Progenitor cell of endocrine pancreas (in vitro differentiated cells): ENCODE results near the gene IZUMO4. TPM values are rescaled to one million over a fixed set of nuclear protein-coding genes. Genes with fewer than 3 reads are reported as not detected.
"Not testable (repeated sequence)": the region's sequence is repeated elsewhere in the genome, so short reads cannot be mapped to it uniquely, and the experiment has no call there.

Experiments used
- DNase-seq: peaks from one replicate; pipeline ENCODE4 v3.0.0; 2021; ENCODE audit warnings: low spot score; ENCODE audit not compliant: unreplicated experiment
- H3K27ac Mint-ChIP-seq: 2 replicates; pipeline ENCODE4 v1.8.0; 2021; ENCODE audit warnings: mild to moderate bottlenecking, moderate library complexity, mixed read lengths
- H3K27me3 Mint-ChIP-seq: 2 replicates; pipeline ENCODE4 v1.8.0; 2021; ENCODE audit warnings: mixed read lengths
- H3K36me3 Mint-ChIP-seq: 2 replicates; pipeline ENCODE4 v1.8.0; 2022; ENCODE audit warnings: mixed read lengths; ENCODE audit not compliant: insufficient read depth
- H3K4me1 Mint-ChIP-seq: 2 replicates; pipeline ENCODE4 v1.8.0; 2021; ENCODE audit warnings: low read depth, mixed read lengths
- H3K4me3 Mint-ChIP-seq: 2 replicates; pipeline ENCODE4 v1.8.0; 2021; ENCODE audit warnings: low read depth, mild to moderate bottlenecking, moderate library complexity, mixed read lengths
- H3K9me3 Mint-ChIP-seq: 2 replicates; pipeline ENCODE4 v1.8.0; 2021; ENCODE audit warnings: low read depth, mixed read lengths
- total RNA-seq: library from RNA; stranded (reverse); gene quantifications from 2 replicates; pipeline ENCODE4 v1.2.1, GENCODE V29; 2021
- TF ChIP-seq, protein P1 (sequence below): fragments of 200-600 bp; sonication (generic); IDR thresholded peaks from one replicate; pipeline ENCODE4 v1.5.0; 2021; ENCODE audit warnings: antibody characterized with exemption, mild to moderate bottlenecking; ENCODE audit not compliant: unreplicated experiment

IZUMO4 gene
- total RNA-seq, 1 donor from 2014 or later = 16.5 TPM

- TF ChIP-seq, protein P1, sequence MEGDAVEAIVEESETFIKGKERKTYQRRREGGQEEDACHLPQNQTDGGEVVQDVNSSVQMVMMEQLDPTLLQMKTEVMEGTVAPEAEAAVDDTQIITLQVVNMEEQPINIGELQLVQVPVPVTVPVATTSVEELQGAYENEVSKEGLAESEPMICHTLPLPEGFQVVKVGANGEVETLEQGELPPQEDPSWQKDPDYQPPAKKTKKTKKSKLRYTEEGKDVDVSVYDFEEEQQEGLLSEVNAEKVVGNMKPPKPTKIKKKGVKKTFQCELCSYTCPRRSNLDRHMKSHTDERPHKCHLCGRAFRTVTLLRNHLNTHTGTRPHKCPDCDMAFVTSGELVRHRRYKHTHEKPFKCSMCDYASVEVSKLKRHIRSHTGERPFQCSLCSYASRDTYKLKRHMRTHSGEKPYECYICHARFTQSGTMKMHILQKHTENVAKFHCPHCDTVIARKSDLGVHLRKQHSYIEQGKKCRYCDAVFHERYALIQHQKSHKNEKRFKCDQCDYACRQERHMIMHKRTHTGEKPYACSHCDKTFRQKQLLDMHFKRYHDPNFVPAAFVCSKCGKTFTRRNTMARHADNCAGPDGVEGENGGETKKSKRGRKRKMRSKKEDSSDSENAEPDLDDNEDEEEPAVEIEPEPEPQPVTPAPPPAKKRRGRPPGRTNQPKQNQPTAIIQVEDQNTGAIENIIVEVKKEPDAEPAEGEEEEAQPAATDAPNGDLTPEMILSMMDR = no peak
- Mint-ChIP-seq H3K4me1 (no peaks in the 10 kb centered on the region), H3K9me3 (no peaks in the 10 kb centered on the region), H3K27me3 (no peaks in the 10 kb centered on the region), H3K27ac (peak overlapping the region; percentile 77), H3K36me3 (peaks cover 11% of the 10 kb centered on the region), H3K4me3 (no peak overlapping the region)
- DNase-seq = no peak
Observed at GRCh38 chr19:2080336-2080988, 16.3 kb upstream of the IZUMO4 start.

DNA sequence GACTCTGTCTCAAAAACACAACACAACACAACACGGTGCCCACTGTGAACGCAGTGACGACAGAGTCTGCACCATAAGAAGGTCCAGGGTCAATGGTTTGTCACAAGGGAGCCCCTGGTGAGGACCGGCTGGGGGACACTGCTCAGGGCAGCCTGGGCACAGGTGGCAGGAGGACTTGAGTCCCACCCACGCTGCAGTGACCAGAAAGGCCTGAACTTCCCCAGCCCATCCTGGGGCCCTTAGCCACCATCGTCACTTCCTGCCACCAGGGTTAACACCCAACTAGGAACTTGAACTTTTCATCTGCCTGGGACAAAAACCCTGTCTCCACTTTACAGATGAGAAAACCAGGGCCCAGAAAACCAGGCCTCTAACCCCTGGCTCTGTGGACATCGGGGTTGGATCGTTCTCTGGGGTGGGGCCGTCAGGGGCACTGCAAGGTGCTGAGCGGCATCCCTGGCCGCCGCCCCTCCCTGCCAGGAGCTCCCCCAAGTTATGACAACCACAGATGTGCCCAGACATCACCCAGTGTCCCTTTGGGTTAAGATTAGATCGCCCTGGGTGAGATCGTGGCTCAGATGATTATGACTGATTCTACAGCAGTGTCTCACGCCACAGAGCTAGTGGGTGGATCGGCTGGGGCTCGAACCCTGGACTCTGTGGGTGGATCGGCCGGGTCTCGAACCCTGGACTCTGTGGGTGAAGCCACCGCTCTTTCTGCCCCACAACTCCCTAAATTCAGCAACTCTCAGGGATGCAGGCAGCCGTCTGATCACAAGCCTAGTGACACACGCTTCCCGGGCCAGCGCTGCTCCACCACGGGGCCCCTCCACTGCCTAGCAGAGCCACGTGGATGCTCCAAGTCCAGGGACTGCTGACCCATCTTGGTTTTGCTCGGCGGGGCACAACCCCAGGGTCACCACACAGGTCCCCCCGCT, 14.6 kb upstream of the IZUMO4 start:
- Mint-ChIP-seq H3K9me3 (no peaks in the 10 kb centered on the region), H3K27me3 (no peaks in the 10 kb centered on the region), H3K27ac (no peak overlapping the region), H3K36me3 (peaks cover 11% of the 10 kb centered on the region), H3K4me3 (no peak overlapping the region), H3K4me1 (no peaks in the 10 kb centered on the region)
- TF ChIP-seq, protein P1 = no peak
- DNase-seq = no peak

DNA sequence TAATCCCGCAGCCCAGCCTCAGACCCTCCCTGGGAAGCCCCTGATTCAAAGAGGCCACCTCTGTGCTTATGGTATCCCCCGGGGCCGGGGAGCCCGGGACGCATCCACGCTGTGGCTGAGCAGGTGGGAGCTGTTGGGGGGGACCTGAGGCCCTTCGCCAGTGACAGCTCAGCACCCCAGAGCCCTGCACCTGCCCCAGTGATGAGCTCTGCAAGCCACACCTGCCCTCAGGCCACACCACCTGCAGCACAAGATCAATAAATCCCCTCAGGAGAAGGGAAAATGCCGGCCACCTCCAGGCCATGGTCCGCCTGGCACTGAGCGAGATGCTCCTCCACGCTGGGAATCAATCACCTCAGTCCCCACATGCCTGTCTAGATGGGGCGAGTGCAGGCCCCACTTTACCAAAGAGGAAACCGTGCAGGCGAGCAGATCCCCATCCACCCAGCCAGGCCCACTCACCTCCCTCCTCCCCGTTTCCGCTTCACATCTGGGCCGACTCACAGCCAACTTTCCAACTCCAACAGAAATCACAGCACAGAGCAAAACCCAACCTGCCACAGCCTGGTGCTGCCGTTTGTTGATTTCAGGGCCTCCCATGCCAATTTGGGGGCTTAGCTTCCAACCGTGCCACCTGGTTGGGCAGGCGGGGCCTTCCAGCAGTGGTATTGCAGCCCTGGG, 13.4 kb upstream of the IZUMO4 start:
- peaks cover 11% of the 10 kb centered on the region for H3K36me3 Mint-ChIP-seq
- TF ChIP-seq, protein P1 = no peak
- no peaks in the 10 kb centered on the region for H3K27me3 Mint-ChIP-seq
- DNase-seq = no peak
- no peak overlapping the region for H3K27ac Mint-ChIP-seq
- H3K9me3 Mint-ChIP-seq = no peaks in the 10 kb centered on the region
- H3K4me3 Mint-ChIP-seq = no peak overlapping the region
- H3K4me1 Mint-ChIP-seq = no peaks in the 10 kb centered on the region

DNA sequence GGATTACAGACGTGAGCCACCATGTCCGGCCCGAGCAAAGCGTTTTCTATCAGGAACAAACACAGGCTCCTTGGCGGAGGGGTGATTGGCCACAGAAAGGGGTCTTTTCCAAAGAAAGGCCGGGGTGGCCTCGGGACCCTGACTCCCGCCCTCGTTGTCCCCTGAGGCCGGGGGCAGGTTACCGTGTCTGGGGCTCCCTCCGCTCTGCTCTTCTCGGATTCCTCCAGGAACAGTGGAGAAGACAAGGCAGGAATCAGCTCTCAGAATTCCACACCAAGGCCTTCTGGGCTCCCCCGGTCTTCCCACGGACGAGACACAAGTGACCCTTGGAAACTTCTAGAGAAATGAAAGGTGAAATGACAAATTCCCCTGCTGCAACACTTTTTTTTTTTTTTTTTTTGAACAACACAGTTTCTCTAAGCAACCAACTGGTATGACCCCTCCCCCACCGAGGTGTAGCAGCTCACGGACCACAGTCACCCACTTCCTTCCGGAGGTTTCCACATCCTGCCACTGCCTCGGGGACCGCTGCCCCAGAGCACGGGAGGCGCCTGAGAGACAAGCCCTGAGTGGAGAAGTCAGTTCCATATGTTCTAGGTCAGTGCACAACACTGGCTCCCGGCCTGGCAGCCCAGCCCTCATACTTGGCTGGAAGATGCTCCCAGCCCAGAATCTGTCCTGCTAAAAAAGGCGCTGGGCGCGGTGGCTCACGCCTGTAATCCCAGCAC, 11.6 kb upstream of the IZUMO4 start:
- H3K4me1 Mint-ChIP-seq = no peaks in the 10 kb centered on the region
- TF ChIP-seq, protein P1 = no peak
- DNase-seq = no peak
- H3K36me3 Mint-ChIP-seq = peaks cover 6% of the 10 kb centered on the region
- H3K27me3 Mint-ChIP-seq = no peaks in the 10 kb centered on the region
- no peaks in the 10 kb centered on the region for H3K9me3 Mint-ChIP-seq
- H3K27ac Mint-ChIP-seq = no peak overlapping the region
- H3K4me3 Mint-ChIP-seq = no peak overlapping the region

- not testable (repeated sequence) for H3K9me3 Mint-ChIP-seq, H3K27me3 Mint-ChIP-seq, H3K27ac Mint-ChIP-seq, H3K36me3 Mint-ChIP-seq, H3K4me1 Mint-ChIP-seq, DNase-seq, H3K4me3 Mint-ChIP-seq
Observed at GRCh38 chr19:2086695-2087620, 9.8 kb upstream of the IZUMO4 start.
